ENCODE measurements around the gene TSPAN10.
"Not testable (repeated sequence)": the region's sequence is repeated elsewhere in the genome, so short reads cannot be mapped to it uniquely, and the experiment has no call there.

Gene TSPAN10

GRCh38 chr17:81664051-81664470 lies 27.1 kb downstream of the TSPAN10 start:
- no peak for DNase-seq (ENCODE audit: low read depth)

GRCh38 chr17:81665205-81666091 lies 28.5 kb downstream of the TSPAN10 start:
- DNase-seq (ENCODE audit: low read depth) = peak; percentile 58

- DNase-seq (ENCODE audit: low read depth) = no peak
Measured at GRCh38 chr17:81666092-81666341, 29.0 kb downstream of the TSPAN10 start.

- peak; percentile 90 for DNase-seq (ENCODE audit: low read depth)
Measured at GRCh38 chr17:81666342-81667191, 29.6 kb downstream of the TSPAN10 start, which contains the start of the genes CCDC137 and OXLD1. CCDC137 (plus strand) TSS chr17:81666737; CDS start chr17:81666767, 30 bp downstream. OXLD1 (minus strand) TSS chr17:81666605; CDS start chr17:81666577, 28 bp downstream.

- DNase-seq (ENCODE audit: low read depth) = no peak
Measured at GRCh38 chr17:81667754-81668153, 30.8 kb downstream of the TSPAN10 start.

GRCh38 chr17:81672504-81672903 lies 35.5 kb downstream of the TSPAN10 start:
- no peak for DNase-seq (ENCODE audit: low read depth)

GRCh38 chr17:81672954-81673353 lies 36.0 kb downstream of the TSPAN10 start:
- DNase-seq (ENCODE audit: low read depth) = no peak

- no peak for DNase-seq (ENCODE audit: low read depth)
Measured at GRCh38 chr17:81673561-81674258, 36.7 kb downstream of the TSPAN10 start.

- not testable (repeated sequence) for DNase-seq (ENCODE audit: low read depth)
Measured at GRCh38 chr17:81675515-81676221, 38.7 kb downstream of the TSPAN10 start.

GRCh38 chr17:81676906-81677305 lies 39.9 kb downstream of the TSPAN10 start:
- no peak for DNase-seq (ENCODE audit: low read depth)

GRCh38 chr17:81680150-81680549 lies 43.2 kb downstream of the TSPAN10 start:
- no peak for DNase-seq (ENCODE audit: low read depth)

GRCh38 chr17:81681672-81682071 lies 44.7 kb downstream of the TSPAN10 start:
- DNase-seq (ENCODE audit: low read depth) = no peak

GRCh38 chr17:81682565-81683207 lies 45.7 kb downstream of the TSPAN10 start:
- DNase-seq (ENCODE audit: low read depth) = no peak

- no peak for DNase-seq (ENCODE audit: low read depth)
Measured at GRCh38 chr17:81683208-81683583, 46.2 kb downstream of the TSPAN10 start.

- peak; percentile 98 for DNase-seq (ENCODE audit: low read depth)
Measured at GRCh38 chr17:81683584-81684441, 46.8 kb downstream of the TSPAN10 start, which contains the start of the genes ARL16 and HGS. ARL16 (minus strand) TSS chr17:81683797; CDS start chr17:81683753, 44 bp downstream. HGS (plus strand) TSS chr17:81684011; CDS start chr17:81684067, 56 bp downstream.

- DNase-seq (ENCODE audit: low read depth) = no peak
Measured at GRCh38 chr17:81684442-81684911, 47.5 kb downstream of the TSPAN10 start.

GRCh38 chr17:81685108-81685507 lies 48.1 kb downstream of the TSPAN10 start:
- DNase-seq (ENCODE audit: low read depth) = peak; percentile 45

- DNase-seq (ENCODE audit: low read depth) = no peak
Measured at GRCh38 chr17:81686614-81687013, 49.6 kb downstream of the TSPAN10 start.

- DNase-seq (ENCODE audit: low read depth) = no peak
Measured at GRCh38 chr17:81687770-81688541, 51.0 kb downstream of the TSPAN10 start.
